Central memory CD8-positive, alpha-beta T cell (primary cell): ENCODE data around the gene JCAD.
A peak's percentile ranks its signal among the peaks of the same experiment; 100 is the strongest.

Source experiments
- ATAC-seq: fragments of 150-1000 bp; cut with Tn5 transposase; replicated peaks from 2 replicates; pipeline ENCODE4 v1.10.0; 2022; ENCODE audit warnings: mild to moderate bottlenecking, moderate FRiP score, moderate number of reproducible peaks; ENCODE audit not compliant: poor library complexity, severe bottlenecking; ENCODE audit errors: extremely low read depth
- DNase-seq, 2 donors: peaks; one replicate each; pipeline ENCODE4 v3.0.0; 2021; ENCODE audit warnings: low spot score in 2 of 2
- H3K27ac Mint-ChIP-seq: one replicate; pipeline ENCODE4 v1.8.0; 2022; ENCODE audit warnings: low read depth, mild to moderate bottlenecking, moderate library complexity, mixed read lengths
- H3K27me3 Mint-ChIP-seq: one replicate; pipeline ENCODE4 v1.8.0; 2022; ENCODE audit warnings: mixed read lengths
- H3K36me3 Mint-ChIP-seq: one replicate; pipeline ENCODE4 v1.8.0; 2022; ENCODE audit warnings: mild to moderate bottlenecking, moderate library complexity, mixed read lengths; ENCODE audit not compliant: insufficient read depth
- H3K4me1 Mint-ChIP-seq: one replicate; pipeline ENCODE4 v1.8.0; 2022; ENCODE audit warnings: mixed read lengths
- H3K4me3 Mint-ChIP-seq: one replicate; pipeline ENCODE4 v1.8.0; 2022; ENCODE audit warnings: mild to moderate bottlenecking, moderate library complexity, mixed read lengths
- H3K9me3 Mint-ChIP-seq: one replicate; pipeline ENCODE4 v1.8.0; 2022; ENCODE audit warnings: mixed read lengths

Gene JCAD

DNA sequence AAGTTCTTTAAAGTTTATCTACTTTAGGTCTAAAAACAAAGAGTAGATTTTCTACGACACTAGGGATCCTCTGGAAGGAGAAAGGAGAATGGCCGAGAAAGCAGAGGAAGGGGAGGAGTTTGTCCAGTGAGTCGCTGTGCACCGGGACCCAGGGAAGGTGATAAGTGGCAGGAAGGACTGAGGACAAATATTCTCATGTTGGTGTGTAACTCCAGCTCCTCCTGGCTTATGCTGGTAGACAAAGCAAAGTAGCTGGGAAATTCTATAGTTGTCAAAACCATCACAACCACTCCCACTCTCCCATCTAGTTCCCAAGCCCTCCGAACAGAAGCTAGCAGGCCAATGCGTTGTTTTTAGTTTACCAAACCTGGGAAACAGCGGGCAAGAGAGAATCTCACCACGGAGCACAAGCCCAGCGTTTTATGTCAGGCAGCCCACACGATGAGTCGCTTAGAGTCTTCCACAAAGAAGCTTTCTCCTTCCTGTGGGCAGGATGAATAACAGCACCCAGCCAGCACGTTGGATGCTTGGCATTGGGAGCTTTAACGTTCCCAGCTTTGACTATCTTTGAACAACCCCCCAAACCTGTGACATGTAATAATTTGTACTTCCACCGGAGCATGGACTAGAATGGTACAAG is 32.9 kb upstream of the JCAD start:
- H3K9me3 Mint-ChIP-seq, result no peaks in the 10 kb centered on the region
- no peaks in the 10 kb centered on the region for H3K4me1 Mint-ChIP-seq
- DNase-seq (no peak), ATAC-seq (no peak)
- peaks cover 22% of the 10 kb centered on the region for H3K27me3 Mint-ChIP-seq
- H3K36me3 Mint-ChIP-seq, result no peaks in the 10 kb centered on the region
- H3K27ac Mint-ChIP-seq, result no peak overlapping the region
- no peak overlapping the region for H3K4me3 Mint-ChIP-seq

DNA sequence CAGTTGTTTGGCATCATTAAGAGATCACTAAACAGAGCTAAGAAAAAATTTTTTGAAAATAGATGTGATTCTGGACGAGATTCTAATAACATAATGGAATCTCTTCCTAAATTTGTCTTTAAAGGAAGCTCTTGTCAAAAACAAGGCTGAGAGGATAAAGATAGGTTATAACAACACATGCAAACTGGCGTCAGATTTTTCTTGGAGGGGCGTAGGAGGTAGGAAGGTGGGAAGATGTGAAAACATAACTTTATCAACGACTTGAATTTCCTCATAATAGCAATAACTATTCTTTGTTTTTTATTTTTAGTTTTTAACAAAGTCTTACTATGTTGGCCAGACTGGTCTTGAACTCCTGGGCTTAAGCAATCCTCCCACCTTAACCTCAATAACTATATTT is 31.8 kb upstream of the JCAD start:
- Mint-ChIP-seq H3K4me1 (no peaks in the 10 kb centered on the region), H3K36me3 (no peaks in the 10 kb centered on the region), H3K9me3 (no peaks in the 10 kb centered on the region), H3K27me3 (peaks cover 16% of the 10 kb centered on the region), H3K27ac (no peak overlapping the region), H3K4me3 (no peak overlapping the region)
- DNase-seq, result no peak
- no peak for ATAC-seq

DNA sequence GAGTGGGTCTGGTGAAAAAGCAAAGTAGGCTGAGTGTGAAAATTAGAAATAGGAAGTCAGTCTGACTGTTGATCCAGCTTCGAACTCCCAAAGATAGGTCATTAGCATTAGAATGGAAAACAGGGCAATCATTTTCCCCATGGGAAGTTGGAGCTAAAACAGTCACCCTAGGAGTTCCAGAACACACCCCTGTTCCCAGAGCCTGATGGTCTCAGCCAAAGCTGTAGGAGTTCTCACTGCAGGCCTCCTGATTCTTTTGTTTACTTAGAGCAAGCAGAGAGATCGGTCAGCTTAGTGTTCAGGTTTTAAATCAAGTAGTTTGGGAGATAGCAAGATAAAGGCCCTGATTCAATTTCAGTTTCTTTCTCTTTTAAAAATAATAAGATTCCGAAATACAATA is 28.8 kb upstream of the JCAD start:
- H3K27me3 Mint-ChIP-seq, result peaks cover 26% of the 10 kb centered on the region
- no peak overlapping the region for H3K4me3 Mint-ChIP-seq
- H3K9me3 Mint-ChIP-seq, result no peaks in the 10 kb centered on the region
- no peaks in the 10 kb centered on the region for H3K36me3 Mint-ChIP-seq
- no peak for DNase-seq
- no peak overlapping the region for H3K27ac Mint-ChIP-seq
- no peaks in the 10 kb centered on the region for H3K4me1 Mint-ChIP-seq
- no peak for ATAC-seq

GRCh38 chr10:30083934-30084333 is 24.5 kb upstream of the JCAD start:
- Mint-ChIP-seq H3K36me3 (no peaks in the 10 kb centered on the region), H3K9me3 (no peaks in the 10 kb centered on the region), H3K27me3 (peaks cover 41% of the 10 kb centered on the region), H3K4me3 (no peak overlapping the region), H3K27ac (peak overlapping the region; percentile 5), H3K4me1 (no peaks in the 10 kb centered on the region)
- DNase-seq (no peak), ATAC-seq (no peak)

GRCh38 chr10:30081182-30081581 is 21.8 kb upstream of the JCAD start:
- Mint-ChIP-seq H3K9me3 (no peaks in the 10 kb centered on the region), H3K27me3 (peaks cover 55% of the 10 kb centered on the region), H3K4me1 (no peaks in the 10 kb centered on the region), H3K36me3 (no peaks in the 10 kb centered on the region), H3K4me3 (no peak overlapping the region), H3K27ac (no peak overlapping the region)
- ATAC-seq, result no peak
- DNase-seq, result no peak

DNA sequence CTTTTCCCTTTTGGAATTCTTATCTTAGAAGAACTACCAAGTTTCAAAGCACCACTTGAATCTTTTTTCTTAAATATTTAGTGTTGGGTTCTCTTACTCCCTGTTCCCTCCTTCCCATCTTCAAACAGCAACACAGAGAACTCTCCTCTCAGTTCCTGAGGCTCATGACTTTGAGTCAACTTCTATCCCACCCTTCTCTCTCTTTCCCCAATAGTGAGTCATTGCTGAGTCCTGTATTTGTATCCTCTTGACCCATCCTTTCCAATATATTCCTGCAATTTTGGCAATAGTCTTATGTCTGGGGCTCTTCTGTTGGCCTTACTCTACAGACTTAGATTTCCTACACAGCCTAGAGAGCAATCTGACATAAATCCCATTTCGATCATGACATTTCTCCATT is 20.8 kb upstream of the JCAD start:
- peaks cover 49% of the 10 kb centered on the region for H3K27me3 Mint-ChIP-seq
- DNase-seq, result no peak
- no peaks in the 10 kb centered on the region for H3K9me3 Mint-ChIP-seq
- H3K4me1 Mint-ChIP-seq, result no peaks in the 10 kb centered on the region
- no peak overlapping the region for H3K27ac Mint-ChIP-seq
- H3K36me3 Mint-ChIP-seq, result no peaks in the 10 kb centered on the region
- no peak overlapping the region for H3K4me3 Mint-ChIP-seq
- no peak for ATAC-seq

- ATAC-seq (no peak), DNase-seq (no peak)
- no peaks in the 10 kb centered on the region for H3K4me1 Mint-ChIP-seq
- no peak overlapping the region for H3K4me3 Mint-ChIP-seq
- no peaks in the 10 kb centered on the region for H3K36me3 Mint-ChIP-seq
- H3K27me3 Mint-ChIP-seq, result peaks cover 41% of the 10 kb centered on the region
- no peak overlapping the region for H3K27ac Mint-ChIP-seq
- H3K9me3 Mint-ChIP-seq, result no peaks in the 10 kb centered on the region
Measured at GRCh38 chr10:30079408-30079807, 20.0 kb upstream of the JCAD start.

DNA sequence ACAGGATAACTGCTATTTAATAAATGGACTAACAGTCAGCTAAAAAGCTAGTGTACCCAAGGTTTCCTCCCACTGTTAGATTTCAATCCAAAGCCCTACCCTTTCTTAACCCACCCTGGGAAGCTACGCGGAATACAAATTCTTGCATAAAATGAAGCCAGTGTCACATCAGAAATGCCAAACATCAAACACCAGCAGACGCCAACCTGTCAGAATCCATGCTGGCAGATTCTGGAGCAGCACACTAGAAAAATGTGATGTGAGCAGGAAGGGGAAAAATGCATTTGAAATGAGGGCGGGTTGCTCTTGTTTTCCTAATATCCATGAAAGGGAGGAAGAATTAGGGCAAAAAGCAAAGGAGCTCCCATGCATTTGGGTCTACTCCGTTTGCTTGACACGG is 16.1 kb upstream of the JCAD start:
- no peak for ATAC-seq
- H3K27ac Mint-ChIP-seq, result no peak overlapping the region
- H3K4me1 Mint-ChIP-seq, result no peaks in the 10 kb centered on the region
- no peak for DNase-seq
- H3K4me3 Mint-ChIP-seq, result no peak overlapping the region
- no peaks in the 10 kb centered on the region for H3K9me3 Mint-ChIP-seq
- H3K36me3 Mint-ChIP-seq, result no peaks in the 10 kb centered on the region
- peaks cover 18% of the 10 kb centered on the region for H3K27me3 Mint-ChIP-seq

- peaks cover 14% of the 10 kb centered on the region for H3K27me3 Mint-ChIP-seq
- no peak overlapping the region for H3K27ac Mint-ChIP-seq
- no peaks in the 10 kb centered on the region for H3K9me3 Mint-ChIP-seq
- ATAC-seq (no peak), DNase-seq (no peak)
- H3K4me1 Mint-ChIP-seq, result no peaks in the 10 kb centered on the region
- H3K36me3 Mint-ChIP-seq, result no peaks in the 10 kb centered on the region
- no peak overlapping the region for H3K4me3 Mint-ChIP-seq
Measured at GRCh38 chr10:30074933-30075332, 15.5 kb upstream of the JCAD start.

DNA sequence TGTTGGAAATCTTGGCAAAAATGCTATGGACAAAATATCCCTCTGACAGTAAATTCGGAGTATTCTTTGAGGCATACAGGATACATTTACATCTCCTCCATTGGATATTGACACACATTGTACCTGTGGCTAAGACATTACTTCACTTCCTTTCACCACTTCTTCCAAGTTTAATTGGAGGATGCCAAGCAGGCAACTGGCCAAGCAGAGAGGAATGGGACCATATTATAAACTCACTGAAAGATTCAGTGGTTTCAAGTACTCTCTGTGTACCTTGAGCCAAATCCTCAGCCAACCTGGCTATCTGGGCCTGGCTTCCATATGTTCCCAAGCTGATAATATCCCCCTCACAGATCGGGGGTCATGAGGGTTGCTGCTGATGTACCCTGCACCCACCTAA is 14.7 kb upstream of the JCAD start:
- ATAC-seq (no peak), DNase-seq (no peak)
- no peak overlapping the region for H3K4me3 Mint-ChIP-seq
- H3K36me3 Mint-ChIP-seq, result no peaks in the 10 kb centered on the region
- H3K27me3 Mint-ChIP-seq, result peaks cover 15% of the 10 kb centered on the region
- no peaks in the 10 kb centered on the region for H3K4me1 Mint-ChIP-seq
- H3K9me3 Mint-ChIP-seq, result no peaks in the 10 kb centered on the region
- no peak overlapping the region for H3K27ac Mint-ChIP-seq

DNA sequence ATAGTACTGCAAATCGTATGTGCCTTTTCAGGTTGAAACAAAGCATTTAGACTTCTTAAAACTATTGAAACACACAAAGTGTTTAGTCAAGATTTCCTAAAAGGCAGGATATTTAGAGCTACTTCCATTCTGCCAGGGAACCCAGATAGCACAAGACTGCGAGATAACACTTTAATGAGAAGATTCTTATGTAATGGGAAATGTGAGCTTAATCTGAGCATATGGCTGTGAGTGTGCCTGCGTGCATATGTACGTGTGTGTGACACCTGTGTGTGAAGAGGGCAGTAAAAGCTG is 14.3 kb upstream of the JCAD start:
- Mint-ChIP-seq H3K27me3 (peaks cover 18% of the 10 kb centered on the region), H3K36me3 (no peaks in the 10 kb centered on the region), H3K4me1 (no peaks in the 10 kb centered on the region), H3K27ac (no peak overlapping the region), H3K4me3 (no peak overlapping the region), H3K9me3 (no peaks in the 10 kb centered on the region)
- no peak for ATAC-seq
- DNase-seq, result no peak

DNA sequence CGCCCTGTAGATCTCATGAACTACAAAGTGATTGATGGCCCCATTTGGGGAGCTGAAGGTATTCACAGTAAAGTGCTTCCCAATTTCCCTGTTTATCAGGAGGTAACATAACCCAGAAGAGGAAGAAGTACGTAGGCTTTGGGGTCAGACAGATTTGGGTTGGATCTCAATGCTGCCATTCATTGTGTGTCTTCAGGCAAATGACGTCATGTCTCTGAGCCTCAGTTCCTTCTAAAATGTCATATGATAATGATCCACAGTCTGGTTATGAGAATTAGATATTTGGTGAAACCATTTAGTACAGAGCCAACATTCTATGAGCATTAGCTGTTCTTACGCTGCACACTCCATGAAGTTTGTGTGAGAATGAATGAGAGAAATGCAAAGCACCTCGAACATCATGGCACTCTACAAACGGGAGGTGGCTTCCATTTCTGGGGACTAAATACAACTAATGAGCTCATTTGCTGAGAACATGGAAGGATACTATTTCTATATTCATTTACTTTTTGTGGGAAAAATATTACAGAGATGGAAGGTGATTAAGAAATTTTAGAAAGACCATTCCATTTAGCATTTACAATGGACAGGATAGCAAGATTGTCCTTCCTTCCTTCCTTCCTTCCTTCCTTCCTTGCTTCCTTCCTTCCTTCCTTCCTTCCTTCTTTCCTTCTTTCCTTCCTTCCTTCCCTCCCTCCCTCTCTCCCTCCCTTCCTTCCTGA is 13.8 kb upstream of the JCAD start:
- DNase-seq (no peak), ATAC-seq (no peak)
- H3K4me1 Mint-ChIP-seq, result no peaks in the 10 kb centered on the region
- H3K27me3 Mint-ChIP-seq, result peaks cover 16% of the 10 kb centered on the region
- H3K4me3 Mint-ChIP-seq, result no peak overlapping the region
- H3K36me3 Mint-ChIP-seq, result no peaks in the 10 kb centered on the region
- no peak overlapping the region for H3K27ac Mint-ChIP-seq
- no peaks in the 10 kb centered on the region for H3K9me3 Mint-ChIP-seq

DNA sequence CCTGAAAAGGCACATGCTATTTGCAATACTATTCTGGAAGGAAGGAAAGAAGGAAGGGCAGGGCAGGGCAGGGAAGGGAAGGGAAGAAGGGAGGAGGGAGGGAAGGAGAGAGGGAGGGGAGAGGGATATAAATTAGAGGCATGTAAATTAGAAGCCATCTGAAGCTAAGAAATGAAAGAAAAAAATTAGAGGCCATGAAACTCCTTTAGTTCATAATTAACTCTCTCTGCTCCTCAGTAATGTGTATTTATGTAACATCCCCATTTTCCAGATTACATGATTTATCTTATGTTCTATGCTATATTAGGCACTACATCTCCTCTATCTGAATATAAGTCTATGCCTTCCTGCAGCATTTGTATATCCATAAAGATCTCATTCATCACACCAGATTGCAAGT is 12.7 kb upstream of the JCAD start:
- DNase-seq (no peak), ATAC-seq (no peak)
- Mint-ChIP-seq H3K27me3 (peaks cover 8% of the 10 kb centered on the region), H3K9me3 (no peaks in the 10 kb centered on the region), H3K27ac (no peak overlapping the region), H3K36me3 (no peaks in the 10 kb centered on the region), H3K4me3 (no peak overlapping the region), H3K4me1 (no peaks in the 10 kb centered on the region)
